Measurements from ENCODE around the gene PPP1R15A.

DNA sequence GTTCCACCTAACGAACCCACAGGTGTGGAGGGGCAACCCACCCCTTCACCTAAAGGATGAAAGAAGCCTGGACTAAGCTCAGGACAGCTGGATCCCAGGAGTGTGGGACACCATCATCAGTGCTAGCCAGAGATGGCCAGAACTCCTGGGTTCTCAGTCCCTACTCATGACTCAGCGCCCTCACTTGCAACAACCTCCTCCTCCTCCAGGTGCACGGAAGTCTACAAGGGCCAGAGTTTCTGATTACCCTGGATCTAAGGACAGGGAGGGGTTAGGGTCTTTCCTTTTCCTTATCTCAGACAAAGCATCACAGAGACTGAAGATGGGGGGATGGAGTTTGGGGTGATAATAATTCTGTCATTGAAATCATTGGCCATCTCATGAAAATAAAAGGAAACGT, 18.3 kb downstream of the PPP1R15A start:
- TF ChIP-seq EZH2 (IDR thresholded peaks at IDR 0.05; ENCODE audit: low read depth, low read length, severe bottlenecking) (no peak), POLR2A (IDR thresholded peaks at IDR 0.05; ENCODE audit: control extremely low read depth in 1 of 2, low read depth in 2 of 2, low read length in 2 of 2) (no peak), GABPA (IDR thresholded peaks at IDR 0.05; ENCODE audit: borderline replicate concordance, insufficient read depth, low read length) (no peak), POLR2AphosphoS5 (IDR thresholded peaks at IDR 0.05; ENCODE audit: low read depth, low read length) (no peak), KDM5A (IDR thresholded peaks at IDR 0.05; ENCODE audit: low read length) (no peak), EGR1 (IDR thresholded peaks at IDR 0.05; ENCODE audit: borderline replicate concordance, low read depth, low read length) (no peak)
- TF ChIP-seq, protein P1, sequence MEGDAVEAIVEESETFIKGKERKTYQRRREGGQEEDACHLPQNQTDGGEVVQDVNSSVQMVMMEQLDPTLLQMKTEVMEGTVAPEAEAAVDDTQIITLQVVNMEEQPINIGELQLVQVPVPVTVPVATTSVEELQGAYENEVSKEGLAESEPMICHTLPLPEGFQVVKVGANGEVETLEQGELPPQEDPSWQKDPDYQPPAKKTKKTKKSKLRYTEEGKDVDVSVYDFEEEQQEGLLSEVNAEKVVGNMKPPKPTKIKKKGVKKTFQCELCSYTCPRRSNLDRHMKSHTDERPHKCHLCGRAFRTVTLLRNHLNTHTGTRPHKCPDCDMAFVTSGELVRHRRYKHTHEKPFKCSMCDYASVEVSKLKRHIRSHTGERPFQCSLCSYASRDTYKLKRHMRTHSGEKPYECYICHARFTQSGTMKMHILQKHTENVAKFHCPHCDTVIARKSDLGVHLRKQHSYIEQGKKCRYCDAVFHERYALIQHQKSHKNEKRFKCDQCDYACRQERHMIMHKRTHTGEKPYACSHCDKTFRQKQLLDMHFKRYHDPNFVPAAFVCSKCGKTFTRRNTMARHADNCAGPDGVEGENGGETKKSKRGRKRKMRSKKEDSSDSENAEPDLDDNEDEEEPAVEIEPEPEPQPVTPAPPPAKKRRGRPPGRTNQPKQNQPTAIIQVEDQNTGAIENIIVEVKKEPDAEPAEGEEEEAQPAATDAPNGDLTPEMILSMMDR (IDR thresholded peaks at IDR 0.05; ENCODE audit: control extremely low read depth in 1 of 3, insufficient read depth in 1 of 3, low read depth in 1 of 3, low read length in 3 of 3): no peak

Measured in H1 (cell line).